GM18505 (cell line): Measurements from ENCODE around the gene TOMM70.
"Not testable (repeated sequence)": the region's sequence is repeated elsewhere in the genome, so short reads cannot be mapped to it uniquely, and the experiment has no call there.

Experiments used
- ATAC-seq: cut with Tn5 transposase; IDR thresholded peaks from one replicate; pipeline ENCODE4 v1.9.1; 2021; ENCODE audit not compliant: unreplicated experiment
- POLR2A ChIP-seq: IDR thresholded peaks from 4 replicates; pipeline ENCODE4 v1.6.1; 2011; ENCODE audit warnings: borderline replicate concordance; ENCODE audit not compliant: insufficient read depth, insufficient read length; ENCODE audit errors: extremely low read depth

TOMM70 gene

DNA sequence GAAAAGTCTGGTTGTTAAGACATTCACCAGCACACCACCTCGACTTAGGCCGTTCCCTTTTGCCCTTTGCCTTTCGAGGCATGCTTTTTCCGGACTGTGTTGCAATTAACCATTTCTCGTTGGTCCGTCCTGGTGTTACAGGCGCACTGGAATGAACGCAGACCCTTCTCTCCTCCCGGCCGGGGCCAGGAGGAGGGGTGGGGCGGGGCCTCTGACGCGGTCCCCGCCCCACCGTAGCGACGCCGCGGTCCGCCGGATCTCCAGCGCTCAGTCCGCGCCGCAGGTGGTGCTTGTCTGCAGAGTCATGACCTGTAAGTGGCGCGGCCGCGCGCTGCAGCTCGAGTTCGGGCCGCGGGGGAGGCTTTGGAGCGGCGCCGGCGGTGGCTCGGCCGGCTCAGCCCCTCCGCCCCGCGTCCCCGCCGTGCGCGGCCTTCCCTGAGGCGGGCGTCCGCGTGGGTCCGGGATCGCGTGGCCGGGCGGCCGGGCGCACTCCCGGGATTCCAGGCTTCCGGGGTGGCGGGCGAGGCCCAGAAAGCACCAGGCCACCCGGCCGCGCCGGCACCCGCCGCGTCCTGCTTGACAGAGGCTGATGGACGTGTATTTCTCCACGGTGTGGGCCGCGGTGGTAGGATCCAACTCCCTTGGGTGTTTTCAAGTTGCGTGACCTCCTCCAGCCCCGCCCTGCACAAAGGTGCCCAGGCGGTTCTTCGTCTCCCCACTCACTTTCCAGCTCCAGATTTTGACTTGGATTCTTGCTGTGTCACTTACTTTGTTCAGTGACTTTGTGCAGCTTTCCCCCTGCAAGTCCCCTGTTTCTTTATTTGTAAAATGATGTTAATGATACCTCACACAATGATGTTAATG, 66.2 kb downstream of the TOMM70 start, which contains the start of gene NIT2:
TSS of gene NIT2 (plus strand) at position 270 of the 864 bp plus-strand sequence. CDS start at position 305, 35 bp downstream.
- peak; percentile 88 for TF ChIP-seq POLR2A
- peak; percentile 98 for ATAC-seq

DNA sequence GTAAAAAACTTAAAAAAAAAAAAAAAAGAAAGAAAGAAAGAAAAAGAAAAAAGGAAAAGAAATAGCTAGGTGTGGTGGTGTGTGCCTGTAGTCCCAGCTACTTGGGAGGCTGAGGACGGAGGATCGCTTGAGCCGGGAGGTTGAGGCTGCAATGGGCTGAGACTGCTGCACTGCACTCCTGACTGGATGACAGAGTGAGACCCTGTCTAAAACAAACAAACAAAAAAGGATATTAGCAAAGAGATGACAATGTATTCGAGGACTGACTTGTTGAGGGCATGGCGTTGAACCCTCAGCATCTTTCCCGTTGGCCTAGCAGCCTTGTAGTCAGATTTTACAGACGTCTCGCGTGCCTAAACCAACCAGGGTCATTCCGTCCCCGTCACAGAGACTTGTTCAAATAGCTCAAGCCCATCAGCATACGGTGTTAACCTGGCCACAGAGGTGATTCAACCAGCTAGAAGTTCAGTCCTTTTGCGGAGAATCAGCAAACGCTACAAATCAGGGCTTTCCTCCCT, 66.9 kb downstream of the TOMM70 start:
- TF ChIP-seq POLR2A = no peak
- ATAC-seq = peak; percentile 29

- no peak for ATAC-seq
These were observed 67.8 kb downstream of the TOMM70 start for GRCh38 chr3:100333051-100333450.

GRCh38 chr3:100331660-100332059, 69.2 kb downstream of the TOMM70 start:
- TF ChIP-seq POLR2A = no peak
- ATAC-seq = no peak

More at GRCh38 chr3:100333051-100333450, 67.8 kb downstream of the TOMM70 start:
- no peak for TF ChIP-seq POLR2A

DNA sequence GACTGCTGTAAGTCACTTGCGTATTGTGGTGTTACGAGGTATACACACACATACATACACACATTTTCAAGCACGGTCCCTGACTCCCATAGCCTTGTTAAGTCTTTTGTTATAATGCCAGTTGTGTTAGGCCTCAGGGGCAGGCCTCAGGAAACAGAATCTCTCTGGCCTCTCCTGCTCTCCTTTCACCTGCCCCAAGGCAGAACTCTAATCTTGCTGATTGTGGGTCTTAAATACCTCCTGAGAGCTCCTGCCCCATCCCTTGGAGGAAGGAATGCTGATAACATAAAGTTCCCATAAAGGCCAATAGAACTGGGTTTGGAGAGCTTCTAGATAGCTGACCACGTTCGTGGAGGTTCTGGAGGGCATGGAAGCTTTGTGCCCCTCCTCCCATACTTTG, 70.2 kb downstream of the TOMM70 start:
- no peak for ATAC-seq
- TF ChIP-seq POLR2A = no peak

- TF ChIP-seq POLR2A = no peak
- no peak for ATAC-seq
These were observed 70.9 kb downstream of the TOMM70 start for GRCh38 chr3:100329800-100330489.

DNA sequence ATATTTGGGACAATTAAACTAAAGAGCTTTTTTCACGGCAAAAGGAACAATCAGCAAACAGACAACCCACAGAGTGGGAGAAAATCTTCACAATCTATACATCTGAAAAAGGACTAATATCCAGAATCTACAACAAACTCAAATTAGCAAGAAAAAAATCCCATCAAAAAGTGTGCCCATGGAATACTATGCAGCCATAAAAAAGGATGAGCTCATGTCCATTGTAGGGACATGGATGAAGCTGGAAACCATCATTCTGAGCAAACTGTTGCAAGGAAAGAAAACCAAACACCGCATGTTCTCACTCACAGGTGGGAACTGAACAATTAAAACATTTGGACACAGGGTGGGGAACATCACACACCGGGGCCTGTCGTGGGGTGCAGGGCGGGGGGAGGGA, 73.5 kb downstream of the TOMM70 start:
- ATAC-seq = not testable (repeated sequence)

DNA sequence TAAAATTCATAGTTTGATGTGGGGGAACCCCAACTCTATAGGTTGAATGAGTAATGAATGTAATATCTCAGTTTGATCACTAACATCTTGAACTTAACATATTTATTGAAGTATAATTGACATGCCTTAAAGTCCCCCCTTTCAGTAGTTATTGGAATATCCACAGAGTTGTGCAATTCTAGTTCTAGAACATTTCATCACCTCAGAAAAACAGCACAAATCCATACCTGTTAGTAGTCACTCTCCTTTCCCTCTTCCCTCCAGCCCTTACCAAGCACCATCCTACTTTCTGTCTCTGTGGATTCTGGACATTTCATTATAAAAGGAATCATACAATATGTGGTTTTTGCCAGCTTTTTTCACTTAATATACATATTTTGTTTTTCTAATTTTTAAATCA, 75.1 kb downstream of the TOMM70 start:
- no peak for TF ChIP-seq POLR2A
- no peak for ATAC-seq

- ATAC-seq = no peak
- no peak for TF ChIP-seq POLR2A
These were observed 76.8 kb downstream of the TOMM70 start for GRCh38 chr3:100324044-100324443.

- no peak for TF ChIP-seq POLR2A
- ATAC-seq = no peak
These were observed 80.9 kb downstream of the TOMM70 start for GRCh38 chr3:100319951-100320350.

DNA sequence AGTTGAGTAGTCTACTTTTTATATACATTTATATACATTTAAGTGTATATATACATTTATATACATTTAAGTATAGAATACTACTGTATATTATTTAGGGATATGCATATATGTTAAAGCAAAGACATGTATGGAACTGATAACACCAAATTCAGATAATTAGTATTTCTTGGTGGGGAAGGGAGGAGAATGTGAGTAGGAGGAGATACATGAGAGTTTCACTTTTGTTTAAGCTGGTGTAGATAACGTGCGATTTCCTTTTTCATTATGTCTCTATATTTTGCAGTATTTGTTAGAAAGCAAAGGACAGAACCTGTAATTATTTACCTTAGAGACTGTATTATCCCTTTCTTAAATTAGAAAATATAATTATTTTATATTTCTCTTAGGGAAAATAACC, 83.0 kb downstream of the TOMM70 start:
- ATAC-seq = no peak
- no peak for TF ChIP-seq POLR2A

GRCh38 chr3:100316641-100317069, 84.2 kb downstream of the TOMM70 start:
- ATAC-seq = peak; percentile 70
- TF ChIP-seq POLR2A = no peak
